Right ventricle myocardium inferior (tissue), 1 donor: ENCODE results near the gene LRRK1. TPM values are rescaled to one million over a fixed set of nuclear protein-coding genes. Genes with fewer than 3 reads are reported as not detected.
A peak's percentile ranks its signal among the peaks of the same experiment; 100 is the strongest.

Source experiments
- ATAC-seq: fragments of 200-7000 bp; cut with Tn5 transposase; one replicate; pipeline ENCODE4 v1.9.1; 2020; ENCODE audit warnings: mild to moderate bottlenecking, moderate library complexity
- DNase-seq: peaks from one replicate; pipeline ENCODE4 v3.0.0; 2021; ENCODE audit errors: missing footprints
- intact Hi-C: fragments of 100-400 bp; cut with DNase I; formaldehyde crosslinking; loops from one replicate; pipeline ENCODE4 v1.11.0; 2022
- total RNA-seq: library from RNA; stranded (reverse); fragmentation: NEBNext Ultra II Directional; extraction: Animal tissue kit (Norgen Biotek cat#: 25700); gene quantifications from one replicate; pipeline ENCODE4 v1.2.1, GENCODE V29; 2021
- donor health status: DM: no; HTN: yes; CAD: no; lungs with severe emphysema.

LRRK1 gene
- total RNA-seq, 1 donor from 2014 or later: 2.7 TPM

DNA sequence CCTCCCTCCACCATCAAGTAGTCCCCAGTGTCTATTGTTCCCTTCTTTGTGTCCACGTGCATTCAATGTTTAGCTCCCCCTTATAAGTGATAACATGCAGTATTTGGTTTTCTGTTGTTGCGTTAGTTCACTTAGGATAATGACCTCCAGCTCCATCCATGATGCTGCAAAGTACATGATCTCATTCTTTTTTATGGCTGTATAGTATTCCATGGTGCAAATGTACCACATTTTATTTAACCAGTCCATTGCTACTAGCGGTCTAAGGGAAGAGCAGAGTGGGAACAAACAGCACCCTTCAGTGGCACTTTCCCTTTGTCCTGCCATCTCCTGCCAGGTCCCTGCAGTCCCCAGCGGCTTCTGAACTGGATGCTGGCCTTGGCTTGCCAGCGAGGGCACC is 69.1 kb downstream of the LRRK1 start:
- DNase-seq (no peak), ATAC-seq (no peak)
- intact Hi-C loops: no loop called here

GRCh38 chr15:100988857-100989256 is 69.7 kb downstream of the LRRK1 start:
- DNase-seq (no peak), ATAC-seq (no peak)
- intact Hi-C loops: no loop called here

DNA sequence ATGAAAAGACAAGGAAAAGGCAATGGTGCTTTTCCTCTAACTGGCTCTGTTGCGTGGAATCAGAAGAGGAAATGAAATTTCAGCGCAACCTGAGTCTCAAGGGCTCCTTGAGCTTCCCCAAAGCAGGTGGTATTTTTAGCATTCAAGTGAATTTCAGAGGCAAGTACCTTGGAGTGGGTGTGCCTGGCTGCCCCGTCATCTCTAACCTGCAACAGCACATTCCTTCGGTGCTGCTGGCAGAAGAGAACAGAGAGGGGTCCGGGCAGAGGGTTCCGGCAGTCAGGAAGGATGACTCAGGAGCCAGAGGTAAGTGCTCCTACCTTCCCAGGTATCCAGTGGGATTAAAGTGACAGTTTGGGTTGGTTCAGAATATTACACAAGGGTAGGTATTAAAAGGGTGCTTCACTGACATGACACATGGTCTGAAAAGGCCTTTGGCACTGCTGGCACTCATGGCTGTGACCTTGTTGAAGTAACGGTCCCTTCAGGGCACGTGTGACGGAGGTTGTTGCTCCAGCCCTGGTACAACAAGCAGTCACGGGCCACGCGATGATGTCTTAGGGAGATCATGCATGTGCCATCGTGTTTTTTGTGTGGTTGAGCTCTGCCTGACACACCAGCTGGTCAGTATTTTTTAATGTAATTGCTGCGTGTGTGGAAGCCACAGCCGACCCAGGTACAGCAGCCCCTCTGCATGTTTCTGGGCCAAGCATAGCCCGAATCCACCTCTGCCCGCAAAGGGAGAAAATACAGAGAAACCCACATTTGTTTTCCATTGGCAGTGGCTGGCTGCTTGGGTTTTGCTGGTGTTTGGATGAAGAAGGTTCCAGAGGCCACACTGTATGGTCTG is 75.7 kb downstream of the LRRK1 start:
- ATAC-seq: no peak
- no peak for DNase-seq
- intact Hi-C loops: no loop called here

GRCh38 chr15:100995471-100996430 is 76.6 kb downstream of the LRRK1 start:
- ATAC-seq: no peak
- no peak for DNase-seq

DNA sequence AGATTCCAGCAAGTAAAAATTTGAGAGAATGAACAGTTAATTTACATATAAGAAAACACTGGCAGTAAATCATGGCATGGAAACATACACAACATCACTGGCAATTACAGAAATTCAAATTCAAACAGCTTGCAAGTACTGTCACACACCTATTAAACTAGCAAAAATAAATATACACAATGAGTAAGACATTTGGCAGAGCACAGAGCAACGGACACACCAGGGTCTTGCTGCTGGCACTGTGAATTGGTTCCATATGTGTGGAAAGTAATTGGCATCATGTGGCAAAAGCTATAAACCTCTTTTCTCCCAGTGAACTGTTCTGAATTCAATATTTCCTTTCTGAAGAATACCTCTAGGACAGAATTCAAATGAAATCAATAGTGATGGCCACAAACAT is 78.3 kb downstream of the LRRK1 start:
- intact Hi-C loops: no loop called here
- ATAC-seq: no peak
- DNase-seq: no peak

More at GRCh38 chr15:100995471-100996430, 76.6 kb downstream of the LRRK1 start:
- intact Hi-C loops: no loop called here

- DNase-seq (no peak), ATAC-seq (no peak)
- intact Hi-C loops: no loop called here
Observed at GRCh38 chr15:100998630-100999029, 79.5 kb downstream of the LRRK1 start.

GRCh38 chr15:100999369-100999768 is 80.2 kb downstream of the LRRK1 start:
- intact Hi-C loops: no loop called here
- DNase-seq: no peak
- no peak for ATAC-seq

DNA sequence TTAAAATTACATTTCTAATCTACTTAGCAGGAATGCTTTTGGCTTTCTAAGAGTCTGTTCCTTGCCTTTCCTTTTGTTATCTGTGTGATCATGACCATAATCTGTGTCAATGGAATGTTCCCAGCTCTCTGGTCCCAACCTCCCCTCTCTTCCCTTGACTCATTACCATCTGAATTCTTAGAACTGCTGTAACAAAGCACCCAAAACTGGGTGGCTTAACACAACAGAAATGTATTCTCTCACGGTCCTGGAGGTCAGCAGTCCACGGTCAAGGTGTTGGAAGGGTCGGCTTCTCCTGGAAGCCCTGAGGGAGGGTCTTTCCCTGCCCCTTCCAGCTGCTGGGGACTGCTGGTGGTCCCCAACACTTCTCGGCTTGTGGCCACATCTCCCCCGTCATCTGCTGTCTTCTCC is 81.1 kb downstream of the LRRK1 start:
- intact Hi-C loops: loop anchor here (10.0 kb wide), 1 partner anchor 655 kb away; the partner anchor contains the start of gene ADAMTS17
- no peak for DNase-seq
- no peak for ATAC-seq

DNA sequence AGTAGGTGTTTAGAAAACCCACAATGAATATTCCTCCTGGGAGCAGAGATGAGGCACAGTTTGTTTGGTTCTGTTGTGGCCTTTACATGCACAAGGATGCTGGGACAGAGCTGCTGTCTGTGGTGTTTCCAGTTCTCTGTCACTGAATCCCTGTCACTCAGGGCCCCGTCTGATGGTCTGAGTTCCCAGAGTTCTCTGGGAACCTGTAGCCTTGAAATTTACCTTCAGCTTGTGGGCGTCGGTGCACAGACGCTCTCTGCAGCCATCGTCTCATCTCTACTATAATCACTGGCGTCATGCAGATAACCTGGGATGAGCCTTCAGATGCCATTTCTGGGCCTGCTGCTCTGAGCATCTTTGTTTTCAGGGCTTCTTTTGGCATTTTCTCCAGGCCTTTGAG is 81.9 kb downstream of the LRRK1 start:
- DNase-seq (no peak), ATAC-seq (no peak)
- intact Hi-C loops: loop anchor here (10.0 kb wide), 1 partner anchor 656 kb away; the partner anchor contains the start of gene ADAMTS17

DNA sequence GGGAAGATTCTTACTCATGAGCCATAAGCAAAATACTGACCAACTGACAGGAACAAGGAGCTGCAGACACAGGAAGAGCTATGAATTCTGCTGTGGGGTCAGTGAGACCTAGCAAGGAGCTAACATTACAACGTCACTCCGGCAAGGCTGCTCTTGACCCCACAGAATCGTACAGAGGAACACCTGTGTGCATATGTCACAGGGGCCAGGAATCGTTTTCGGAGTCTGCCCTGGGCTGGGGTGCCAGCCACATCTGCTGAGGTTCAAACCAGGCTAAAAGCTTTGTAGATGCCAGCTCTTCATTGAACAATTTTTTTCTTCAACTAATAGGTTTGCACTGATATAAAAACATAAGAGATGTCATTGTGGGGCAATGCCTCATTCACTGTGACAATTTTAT is 82.6 kb downstream of the LRRK1 start:
- DNase-seq (no peak), ATAC-seq (no peak)
- intact Hi-C loops: loop anchor here (10.0 kb wide), 1 partner anchor 657 kb away; the partner anchor contains the start of gene ADAMTS17

DNA sequence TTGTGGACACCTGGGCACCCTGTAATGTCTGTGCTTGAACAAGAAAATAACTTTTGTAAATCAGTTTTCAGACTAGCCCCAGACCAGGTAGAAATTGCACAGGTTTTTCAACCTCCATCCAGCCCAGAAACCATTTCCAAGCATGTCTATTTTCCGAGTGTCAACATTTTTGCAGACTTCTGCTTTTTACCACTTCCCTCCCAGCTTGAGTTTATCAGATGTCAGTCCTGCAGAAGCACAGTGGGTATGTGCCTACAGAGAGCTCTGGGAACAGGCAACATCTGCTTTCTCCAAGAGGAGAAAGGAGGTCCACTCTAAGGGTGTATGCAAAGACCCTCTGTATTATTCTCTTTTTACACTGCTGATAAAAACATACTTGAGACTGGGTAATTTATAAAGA is 83.9 kb downstream of the LRRK1 start:
- no peak for ATAC-seq
- no peak for DNase-seq
- intact Hi-C loops: loop anchor here (10.0 kb wide), 1 partner anchor 658 kb away; the partner anchor contains the start of gene ADAMTS17

- intact Hi-C loops: loop anchor here (10.0 kb wide), 1 partner anchor 659 kb away; the partner anchor contains the start of gene ADAMTS17
- DNase-seq: no peak
- no peak for ATAC-seq
Observed at GRCh38 chr15:101003706-101004105, 84.5 kb downstream of the LRRK1 start.

DNA sequence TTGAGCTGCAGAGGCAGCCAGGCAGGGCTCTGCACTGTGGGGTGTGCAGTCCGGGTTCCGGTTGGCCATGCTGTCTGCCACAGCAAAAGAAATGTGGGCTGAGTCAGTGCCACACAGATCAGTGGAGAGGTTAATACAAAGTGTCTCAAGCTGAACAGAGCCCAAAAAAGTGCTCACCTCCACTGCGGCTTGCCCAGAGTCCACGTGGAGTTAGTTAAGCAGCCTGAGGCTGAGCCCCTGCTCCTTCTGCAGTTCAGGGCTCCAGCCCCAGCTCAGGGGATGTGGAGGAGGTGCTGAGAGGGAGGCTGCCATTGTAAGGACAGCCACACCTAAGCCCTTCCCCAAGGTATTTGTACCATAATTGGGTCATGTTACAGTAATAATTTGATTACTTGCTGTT is 85.3 kb downstream of the LRRK1 start:
- no peak for ATAC-seq
- DNase-seq: no peak
- intact Hi-C loops: loop anchor here (10.0 kb wide), 1 partner anchor 660 kb away; the partner anchor contains the start of gene ADAMTS17

DNA sequence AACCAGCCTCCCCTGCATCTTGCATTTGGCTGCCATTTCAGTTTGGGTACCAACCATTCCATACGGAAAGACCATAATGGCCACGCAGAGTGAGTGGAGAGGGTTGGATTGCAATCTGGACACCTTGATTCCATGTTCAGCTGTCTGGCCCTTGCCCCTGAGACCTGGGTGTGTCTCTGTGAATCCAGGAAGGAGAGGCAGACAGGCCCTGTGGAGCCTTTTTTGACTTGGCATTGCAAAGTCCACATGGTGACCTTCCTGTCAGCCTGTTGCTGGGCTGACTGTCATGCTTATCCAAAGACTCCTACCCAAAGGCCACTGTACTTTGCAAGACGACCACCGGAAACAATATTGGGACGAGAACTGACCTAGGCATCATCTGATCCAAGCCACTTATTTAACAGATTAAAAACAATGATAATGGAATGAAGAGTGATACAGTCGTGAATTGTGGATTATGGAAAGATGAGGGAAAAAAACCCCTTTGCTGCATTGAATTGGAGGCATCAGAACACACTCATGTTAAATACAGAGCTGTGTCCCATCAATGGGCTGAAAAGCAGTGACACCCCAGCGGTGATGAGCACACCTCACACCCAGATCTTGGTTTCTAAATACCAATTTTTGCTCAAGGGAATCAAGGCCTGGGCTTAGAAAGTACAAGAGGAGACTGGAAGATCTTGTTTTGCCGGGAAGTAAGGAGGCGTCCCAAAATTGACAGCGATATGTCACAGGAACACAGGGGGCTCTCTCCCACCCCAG is 86.0 kb downstream of the LRRK1 start:
- intact Hi-C loops: loop anchor here (5.0 to 10.0 kb wide), 2 partner anchors 333 to 660 kb away; partner anchors contain the start of gene ADAMTS17
- ATAC-seq: no peak
- no peak for DNase-seq

GRCh38 chr15:101006931-101007691 is 88.0 kb downstream of the LRRK1 start:
- DNase-seq: peak; percentile 85
- intact Hi-C loops: loop anchor here (2.0 to 10.0 kb wide), 3 partner anchors 335 to 662 kb away; partner anchors contain the start of gene ADAMTS17
- peak; percentile 86 for ATAC-seq

DNA sequence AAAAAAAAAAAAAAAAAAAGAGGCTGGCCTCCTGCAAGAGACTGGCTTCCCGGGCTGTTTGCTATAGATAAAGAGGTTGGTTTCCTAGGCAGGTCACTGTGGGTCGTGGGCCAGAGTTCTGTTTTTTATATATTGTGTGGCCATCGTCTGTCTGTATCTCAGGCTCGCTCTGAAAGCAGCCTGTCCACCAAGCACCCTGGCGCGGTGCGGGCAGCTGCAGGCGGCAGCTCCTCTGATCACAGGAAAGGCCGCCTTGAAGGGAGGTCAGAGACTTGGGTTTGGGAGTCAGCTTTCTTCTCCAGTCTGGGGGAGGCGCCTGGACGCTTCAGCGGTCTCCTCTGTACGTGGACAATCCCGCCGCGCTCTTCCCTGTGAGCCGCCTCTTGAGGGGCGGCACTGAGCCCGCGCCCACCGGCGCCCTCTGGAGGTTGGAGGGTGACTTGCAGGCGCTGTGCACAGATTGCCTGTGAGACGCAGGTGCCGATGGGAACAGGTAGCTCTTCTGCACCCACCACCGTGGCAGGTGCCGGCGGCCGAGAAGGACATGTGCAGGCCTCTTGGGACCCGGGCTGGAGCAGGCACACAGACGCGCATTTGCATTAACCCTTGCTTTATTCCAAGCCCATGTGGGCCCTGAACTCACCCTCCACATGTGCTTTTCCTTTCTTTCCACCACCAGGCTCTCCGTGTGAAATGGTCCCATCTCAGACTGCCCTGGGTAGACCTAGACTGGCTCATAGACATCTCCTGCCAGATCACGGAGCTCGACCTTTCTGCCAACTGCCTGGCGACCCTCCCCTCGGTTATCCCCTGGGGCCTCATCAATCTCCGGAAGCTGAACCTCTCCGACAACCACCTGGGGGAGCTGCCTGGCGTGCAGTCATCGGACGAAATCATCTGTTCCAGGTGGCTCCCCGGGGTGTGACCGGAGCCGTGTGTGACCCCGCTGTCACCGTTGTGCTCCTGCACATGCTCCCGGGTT is 89.3 kb downstream of the LRRK1 start:
- DNase-seq (peak; percentile 93), ATAC-seq (peak; percentile 84)
- intact Hi-C loops: loop anchor here (1.0 to 10.0 kb wide), 3 partner anchors 90 to 664 kb away; partner anchors contain the start of gene ADAMTS17
